Right lobe of liver (tissue), 6 donors: Measurements from ENCODE around the gene OR8K1. TPM values are rescaled to one million over a fixed set of nuclear protein-coding genes. Genes with fewer than 3 reads are reported as not detected.

Experiments
- ATAC-seq, 4 donors: fragments of 200-7000 bp; cut with Tn5 transposase; one replicate each; pipeline ENCODE4 v1.9.1; 2020; ENCODE audit warnings: mild to moderate bottlenecking in 4 of 4, moderate library complexity in 4 of 4
- DNase-seq, 3 donors: peaks; one replicate each; pipeline ENCODE4 v3.0.0-alpha.2; 2020
- H3K27ac ChIP-seq, 3 donors: fragments of 200-600 bp; one replicate each; pipeline ENCODE4 v1.8.0; 2022
- H3K27me3 ChIP-seq, 2 donors: fragments of 200-600 bp; one replicate each; pipeline ENCODE4 v1.8.0; 2022
- H3K36me3 ChIP-seq, 4 donors: fragments of 200-600 bp; sonication (generic) in 1 of 4; one replicate each; pipeline versions ENCODE4 v1.5.1 to v1.8.0; 2017 to 2022; ENCODE audit warnings: control low read depth in 1 of 4
- H3K4me1 ChIP-seq, 4 donors: fragments of 200-600 bp; sonication (generic) in 1 of 4; one replicate each; pipeline versions ENCODE4 v1.5.1 to v1.8.0; 2017 to 2022; ENCODE audit warnings: control low read depth in 1 of 4
- H3K4me3 ChIP-seq, 3 donors: fragments of 200-600 bp; one replicate each; pipeline ENCODE4 v1.8.0; 2022
- H3K9me3 ChIP-seq, 4 donors: fragments of 200-600 bp; sonication (generic) in 1 of 4; one replicate each; pipeline versions ENCODE4 v1.5.1 to v1.8.0; 2017 to 2022; ENCODE audit warnings: control low read depth in 1 of 4
- CTCF ChIP-seq, 4 donors: fragments of 200-600 bp in 3 of 4; fragments of 450-650 bp in 1 of 4; IDR thresholded peaks; one replicate each; pipeline versions ENCODE4 v1.5.1 to v1.8.0; 2016 to 2022; ENCODE audit warnings: antibody characterized with exemption in 4 of 4, mild to moderate bottlenecking in 2 of 4
- POLR2A ChIP-seq: fragments of 450-650 bp; IDR thresholded peaks from one replicate; pipeline ENCODE4 v1.6.1; 2017; ENCODE audit warnings: antibody characterized with exemption, mild to moderate bottlenecking
- WGBS: methylation state at CpG from one replicate; pipeline ENCODE4 v1.1.6; 2018; ENCODE audit warnings: low coverage, low lambda C conversion rate; ENCODE audit not compliant: insufficient coverage; ENCODE audit errors: missing lambda C conversion rate; 5-methylcytosine and 5-hydroxymethylcytosine counted together
- intact Hi-C, 2 donors: fragments of 100-400 bp; cut with DNase I; formaldehyde crosslinking; loops; one replicate each; pipeline versions ENCODE4 v1.11.2 to v1.14.1; 2022
- total RNA-seq, 6 experiments: library from RNA; depleted of rRNA in 2 of 6; stranded (reverse); fragments of >200 nt in 2 of 6; fragmentation: NEBNext Ultra II Directional in 3 of 6; extraction: Animal tissue kit (Norgen Biotek cat#: 25700) in 3 of 6; gene quantifications; one replicate each; pipeline versions ENCODE4 v1.1.0 to v1.2.4, GENCODE V29; 2016 to 2023
- donor health status: DM: no; HTN: yes; CAD: no.
- donor health status: DM: no; HTN: no; CAD: no.
- donor health status: DM: no; HTN: no; CAD: no.
- donor health status: DM: no; HTN: yes; CAD: no.
- donor health status: DM: no; HTN: yes; CAD: no.

The OR8K1 gene
- total RNA-seq, 6 experiments from 2014 or later, result not detected

GRCh38 chr11:56380120-56380519, 34.3 kb downstream of the OR8K1 start:
- WGBS, result 65% methylated on average over 2 of the region's 2 CpGs
- H3K36me3 ChIP-seq, result no peaks in the 10 kb centered on the region
- H3K4me1 ChIP-seq, result no peaks in the 10 kb centered on the region
- H3K27ac ChIP-seq, result no peak overlapping the region
- DNase-seq, result no peak
- TF ChIP-seq POLR2A (no peak), CTCF (IDR thresholded peaks at IDR 0.05) (no peak)
- H3K27me3 ChIP-seq, result no peaks in the 10 kb centered on the region
- no peak overlapping the region for H3K4me3 ChIP-seq
- intact Hi-C loops, result no loop called here
- no peak for ATAC-seq
- H3K9me3 ChIP-seq, result no peaks in the 10 kb centered on the region

GRCh38 chr11:56394381-56394780, 48.5 kb downstream of the OR8K1 start:
- no peaks in the 10 kb centered on the region for H3K36me3 ChIP-seq
- H3K9me3 ChIP-seq, result no peaks in the 10 kb centered on the region
- DNase-seq, result no peak
- WGBS, result 58% methylated on average over 3 of the region's 3 CpGs
- intact Hi-C loops, result no loop called here
- ATAC-seq, result no peak
- H3K4me3 ChIP-seq, result no peak overlapping the region
- no peak for TF ChIP-seq CTCF (IDR thresholded peaks at IDR 0.05)
- TF ChIP-seq POLR2A, result no peak
- H3K27me3 ChIP-seq, result no peaks in the 10 kb centered on the region
- H3K27ac ChIP-seq, result no peak overlapping the region
- H3K4me1 ChIP-seq, result no peaks in the 10 kb centered on the region

DNA sequence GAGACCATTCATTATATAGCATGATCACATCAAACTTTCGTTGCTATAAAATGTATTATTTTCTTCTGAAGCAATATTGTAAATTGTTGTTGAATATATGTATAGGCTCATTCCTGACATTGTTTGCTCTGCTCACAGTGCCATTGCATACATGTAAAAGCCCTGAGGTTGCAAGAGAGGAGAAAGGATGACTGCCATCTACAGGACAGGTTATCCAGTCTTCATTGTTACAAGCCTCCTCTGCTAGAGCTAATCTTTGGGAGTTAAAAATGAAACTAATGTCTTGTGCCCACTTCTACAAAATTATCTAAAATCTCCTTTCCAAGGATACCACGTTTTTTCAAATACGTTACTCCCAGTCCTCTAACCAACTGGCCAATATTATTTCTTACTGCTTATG, 50.2 kb downstream of the OR8K1 start:
- WGBS, result 19% methylated on average over 3 of the region's 3 CpGs
- no peaks in the 10 kb centered on the region for H3K9me3 ChIP-seq
- no peak for ATAC-seq
- no peak for DNase-seq
- no peak overlapping the region for H3K4me3 ChIP-seq
- no peaks in the 10 kb centered on the region for H3K36me3 ChIP-seq
- intact Hi-C loops, result no loop called here
- no peaks in the 10 kb centered on the region for H3K4me1 ChIP-seq
- TF ChIP-seq CTCF (IDR thresholded peaks at IDR 0.05) (no peak), POLR2A (no peak)
- no peaks in the 10 kb centered on the region for H3K27me3 ChIP-seq
- no peak overlapping the region for H3K27ac ChIP-seq

Other genes with a start within 250 kb of the OR8K1 start
- gene OR8H2, start 242.4 kb upstream of the OR8K1 start, total RNA-seq, result not detected
- gene OR8H3, start 223.7 kb upstream of the OR8K1 start, total RNA-seq, result not detected
- not detected for gene OR8J3, start 205.8 kb upstream of the OR8K1 start, total RNA-seq
- not detected for gene OR8K5, start 185.7 kb upstream of the OR8K1 start, total RNA-seq
- not detected for gene OR5J2, start 169.4 kb upstream of the OR8K1 start, total RNA-seq
- gene OR5T2, start 111.8 kb upstream of the OR8K1 start, total RNA-seq, result not detected
- gene OR5T3, start 93.8 kb upstream of the OR8K1 start, total RNA-seq, result not detected
- gene OR5T1, start 71.9 kb upstream of the OR8K1 start, total RNA-seq, result not detected
- gene OR8H1, start 53.8 kb upstream of the OR8K1 start, total RNA-seq, result not detected
- not detected for gene OR8K3, start 30.9 kb upstream of the OR8K1 start, total RNA-seq
- gene OR8J1, start 8.3 kb downstream of the OR8K1 start, total RNA-seq, result not detected
- gene OR8U1, start 29.6 kb downstream of the OR8K1 start, total RNA-seq, result not detected
- gene OR5AL1, start 66.7 kb downstream of the OR8K1 start, total RNA-seq, result not detected
- not detected for gene OR5M3, start 127.3 kb downstream of the OR8K1 start, total RNA-seq
- not detected for gene OR5M8, start 145.3 kb downstream of the OR8K1 start, total RNA-seq
- not detected for gene OR5M11, start 197.2 kb downstream of the OR8K1 start, total RNA-seq
- gene OR5M10, start 231.7 kb downstream of the OR8K1 start, total RNA-seq, result not detected